DND-41 (cell line): ENCODE measurements around the gene LAYN.

ENCODE experiments used
- ATAC-seq: fragments of 200-7000 bp; cut with Tn5 transposase; 3 replicates; pipeline ENCODE4 v1.9.1; 2021; ENCODE audit warnings: low read depth; ENCODE audit not compliant: insufficient read depth
- DNase-seq: peaks from one replicate; pipeline ENCODE4 v3.0.0-alpha.2; 2020
- H2AFZ ChIP-seq: 2 replicates; pipeline ENCODE4 v1.6.0; 2012; ENCODE audit warnings: low read depth, low read length
- H3K27ac ChIP-seq: 2 replicates; pipeline ENCODE4 v1.5.1; 2012; ENCODE audit warnings: low read length, inconsistent platforms
- H3K27me3 ChIP-seq: fragments of 200-600 bp; sonication (generic); 2 replicates; pipeline ENCODE4 v1.6.0; 2012; ENCODE audit warnings: low read length, mild to moderate bottlenecking, inconsistent platforms; ENCODE audit not compliant: insufficient read depth, poor library complexity
- H3K36me3 ChIP-seq: 2 replicates; pipeline ENCODE4 v1.5.1; 2012; ENCODE audit warnings: low read length, inconsistent platforms; ENCODE audit not compliant: insufficient read depth
- H3K4me1 ChIP-seq: 2 replicates; pipeline ENCODE4 v1.5.1; 2012; ENCODE audit warnings: mild to moderate bottlenecking, low read length; ENCODE audit not compliant: insufficient read depth
- H3K4me2 ChIP-seq: 2 replicates; pipeline ENCODE4 v1.6.0; 2012; ENCODE audit warnings: mild to moderate bottlenecking, moderate library complexity, low read length, inconsistent platforms; ENCODE audit not compliant: insufficient read depth
- H3K4me3 ChIP-seq, 2 experiments: fragments of 200-600 bp in 1 of 2; shearing (Covaris generic) in 1 of 2; 2 replicates each; pipeline ENCODE4 v1.5.1; 2012 to 2016; ENCODE audit warnings: inconsistent platforms in 2 of 2, low read length in 2 of 2, mild to moderate bottlenecking in 2 of 2, low read depth in 1 of 2, moderate library complexity in 1 of 2
- H3K79me2 ChIP-seq: 2 replicates; pipeline ENCODE4 v1.6.0; 2012; ENCODE audit warnings: low read length, inconsistent platforms; ENCODE audit not compliant: insufficient read depth
- H3K9ac ChIP-seq: 2 replicates; pipeline ENCODE4 v1.6.0; 2012; ENCODE audit warnings: low read depth, mild to moderate bottlenecking, inconsistent platforms, low read length, moderate library complexity
- H3K9me3 ChIP-seq: 2 replicates; pipeline ENCODE4 v1.5.1; 2012; ENCODE audit warnings: low read length, moderate library complexity, mild to moderate bottlenecking, inconsistent platforms; ENCODE audit not compliant: insufficient read depth, severe bottlenecking
- H4K20me1 ChIP-seq: 2 replicates; pipeline ENCODE4 v1.6.0; 2012; ENCODE audit warnings: low read length; ENCODE audit not compliant: insufficient read depth
- EZH2 ChIP-seq: IDR thresholded peaks from 3 replicates; pipeline ENCODE4 v1.6.1; 2012; ENCODE audit warnings: borderline replicate concordance, low read depth, mild to moderate bottlenecking, moderate library complexity, low read length, inconsistent platforms; ENCODE audit not compliant: severe bottlenecking
- TF ChIP-seq, protein P1 (sequence below): IDR thresholded peaks from 2 replicates; pipeline ENCODE4 v1.5.1; 2012; ENCODE audit warnings: borderline replicate concordance, low read length, moderate library complexity, mild to moderate bottlenecking; ENCODE audit not compliant: poor library complexity, severe bottlenecking; ENCODE audit errors: extremely low read depth

The LAYN gene

DNA sequence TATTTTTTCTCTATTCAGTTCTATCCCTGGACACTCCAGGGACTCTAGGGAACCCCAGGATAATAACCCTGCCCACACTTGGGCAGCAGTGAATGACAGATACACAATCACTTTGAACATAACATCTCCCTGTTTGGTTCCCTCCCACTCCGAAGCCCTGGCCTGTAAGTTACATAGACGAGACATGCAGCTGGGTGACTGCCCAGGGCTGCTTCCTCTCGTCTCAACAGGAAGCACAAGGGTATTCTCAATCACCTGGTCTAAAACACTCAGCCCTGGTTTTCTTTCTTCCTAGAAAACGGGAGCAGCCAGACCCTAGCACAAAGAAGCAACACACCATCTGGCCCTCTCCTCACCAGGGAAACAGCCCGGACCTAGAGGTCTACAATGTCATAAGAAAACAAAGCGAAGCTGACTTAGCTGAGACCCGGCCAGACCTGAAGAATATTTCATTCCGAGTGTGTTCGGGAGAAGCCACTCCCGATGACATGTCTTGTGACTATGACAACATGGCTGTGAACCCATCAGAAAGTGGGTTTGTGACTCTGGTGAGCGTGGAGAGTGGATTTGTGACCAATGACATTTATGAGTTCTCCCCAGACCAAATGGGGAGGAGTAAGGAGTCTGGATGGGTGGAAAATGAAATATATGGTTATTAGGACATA lies 19.4 kb downstream of the LAYN start:
- Histone ChIP-seq H4K20me1 (no peaks in the 10 kb centered on the region), H3K4me2 (no peak overlapping the region), H3K4me1 (no peaks in the 10 kb centered on the region), H3K4me3 (no peak overlapping the region), H2AFZ (no peak overlapping the region), H3K27me3 (no peaks in the 10 kb centered on the region), H3K36me3 (no peaks in the 10 kb centered on the region), H3K79me2 (no peaks in the 10 kb centered on the region), H3K9ac (no peak overlapping the region), H3K9me3 (peaks cover 5% of the 10 kb centered on the region), H3K27ac (no peak overlapping the region)
- TF ChIP-seq EZH2, result no peak
- TF ChIP-seq, protein P1, sequence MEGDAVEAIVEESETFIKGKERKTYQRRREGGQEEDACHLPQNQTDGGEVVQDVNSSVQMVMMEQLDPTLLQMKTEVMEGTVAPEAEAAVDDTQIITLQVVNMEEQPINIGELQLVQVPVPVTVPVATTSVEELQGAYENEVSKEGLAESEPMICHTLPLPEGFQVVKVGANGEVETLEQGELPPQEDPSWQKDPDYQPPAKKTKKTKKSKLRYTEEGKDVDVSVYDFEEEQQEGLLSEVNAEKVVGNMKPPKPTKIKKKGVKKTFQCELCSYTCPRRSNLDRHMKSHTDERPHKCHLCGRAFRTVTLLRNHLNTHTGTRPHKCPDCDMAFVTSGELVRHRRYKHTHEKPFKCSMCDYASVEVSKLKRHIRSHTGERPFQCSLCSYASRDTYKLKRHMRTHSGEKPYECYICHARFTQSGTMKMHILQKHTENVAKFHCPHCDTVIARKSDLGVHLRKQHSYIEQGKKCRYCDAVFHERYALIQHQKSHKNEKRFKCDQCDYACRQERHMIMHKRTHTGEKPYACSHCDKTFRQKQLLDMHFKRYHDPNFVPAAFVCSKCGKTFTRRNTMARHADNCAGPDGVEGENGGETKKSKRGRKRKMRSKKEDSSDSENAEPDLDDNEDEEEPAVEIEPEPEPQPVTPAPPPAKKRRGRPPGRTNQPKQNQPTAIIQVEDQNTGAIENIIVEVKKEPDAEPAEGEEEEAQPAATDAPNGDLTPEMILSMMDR, result no peak
- ATAC-seq (no peak), DNase-seq (no peak)

DNA sequence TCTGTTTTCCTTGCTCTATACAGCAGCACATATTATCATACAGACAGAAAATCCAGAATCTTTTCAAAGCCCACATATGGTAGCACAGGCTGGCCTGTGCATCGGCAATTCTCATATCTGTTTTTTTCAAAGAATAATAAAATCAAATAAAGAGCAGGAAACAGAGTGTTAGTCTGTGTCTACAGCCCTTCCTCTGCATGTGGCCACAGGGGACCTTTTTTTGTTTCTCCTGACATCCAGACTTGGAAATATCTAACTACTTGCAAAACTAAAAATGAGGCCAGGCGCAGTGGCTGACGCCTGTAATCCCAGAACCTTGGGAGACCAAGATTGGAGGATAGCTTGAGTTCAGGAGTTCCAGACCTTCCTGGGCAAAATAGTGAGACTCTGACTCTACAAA lies 20.3 kb downstream of the LAYN start:
- no peaks in the 10 kb centered on the region for H3K36me3 ChIP-seq
- no peak overlapping the region for H3K4me2 ChIP-seq
- no peaks in the 10 kb centered on the region for H3K79me2 ChIP-seq
- no peaks in the 10 kb centered on the region for H3K4me1 ChIP-seq
- TF ChIP-seq, protein P1, result no peak
- TF ChIP-seq EZH2, result no peak
- no peak overlapping the region for H2AFZ ChIP-seq
- no peaks in the 10 kb centered on the region for H4K20me1 ChIP-seq
- H3K9ac ChIP-seq, result no peak overlapping the region
- peaks cover 5% of the 10 kb centered on the region for H3K9me3 ChIP-seq
- DNase-seq (no peak), ATAC-seq (no peak)
- no peak overlapping the region for H3K27ac ChIP-seq
- H3K4me3 ChIP-seq, result no peak overlapping the region
- no peaks in the 10 kb centered on the region for H3K27me3 ChIP-seq

DNA sequence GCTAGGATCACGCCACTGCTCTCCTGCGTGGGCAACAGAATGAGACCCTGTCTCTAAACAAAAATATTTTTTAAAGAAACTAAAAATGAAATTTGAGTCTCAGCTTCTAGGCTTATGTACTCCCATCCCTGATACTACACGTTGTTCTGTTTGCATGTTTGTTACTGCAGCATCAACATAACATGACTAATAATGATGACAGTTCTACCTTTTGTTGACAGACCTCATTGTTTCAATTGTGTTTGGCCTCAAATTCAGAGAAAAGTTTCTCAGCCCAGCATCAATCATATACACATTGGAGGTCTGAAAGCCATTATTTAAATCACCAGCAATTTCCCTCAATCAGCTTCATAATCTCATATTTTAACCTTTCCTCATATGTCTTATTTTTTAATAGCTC lies 20.8 kb downstream of the LAYN start:
- Histone ChIP-seq H2AFZ (no peak overlapping the region), H3K27me3 (no peaks in the 10 kb centered on the region), H3K36me3 (no peaks in the 10 kb centered on the region), H3K4me1 (no peaks in the 10 kb centered on the region), H3K9ac (no peak overlapping the region), H3K4me3 (no peak overlapping the region), H3K27ac (no peak overlapping the region), H3K79me2 (no peaks in the 10 kb centered on the region), H3K9me3 (peaks cover 1% of the 10 kb centered on the region), H4K20me1 (no peaks in the 10 kb centered on the region), H3K4me2 (no peak overlapping the region)
- ATAC-seq, result no peak
- no peak for DNase-seq
- TF ChIP-seq, protein P1, result no peak
- no peak for TF ChIP-seq EZH2
